WTC11 (cell line): ENCODE data around the gene COL27A1.

ENCODE experiments used
- MYBL2 ChIP-seq: sonication (generic); formaldehyde crosslinking; IDR thresholded peaks from 2 replicates; pipeline ENCODE4 v1.8.1; 2023; ENCODE audit warnings: mild to moderate bottlenecking, moderate library complexity, missing genetic modification reagents
- NFYB ChIP-seq: sonication (generic); formaldehyde crosslinking; conservative IDR thresholded peaks from 2 replicates; pipeline ENCODE4 v1.8.0; 2022; ENCODE audit warnings: low read depth, missing genetic modification reagents
- PRRX2 ChIP-seq: fragments of 250-450 bp; sonication (Bioruptor Pico); IDR thresholded peaks from 2 replicates; pipeline ENCODE4 v1.8.0; 2021; ENCODE audit warnings: mild to moderate bottlenecking
- SP1 ChIP-seq: sonication (generic); formaldehyde crosslinking; conservative IDR thresholded peaks from 2 replicates; pipeline ENCODE4 v1.8.1; 2022; ENCODE audit warnings: missing genetic modification reagents
- ZNF416 ChIP-seq: fragments of 250-450 bp; sonication (Bioruptor Pico); IDR thresholded peaks from 2 replicates; pipeline ENCODE4 v1.9.0; 2021; ENCODE audit warnings: mild to moderate bottlenecking, inconsistent platforms
- TF ChIP-seq, protein P1 (sequence below): fragments of 200-600 bp; IDR thresholded peaks from 2 replicates; pipeline ENCODE4 v1.8.0; 2022; ENCODE audit warnings: antibody characterized with exemption
- TF ChIP-seq, protein P2 (sequence below): sonication (generic); formaldehyde crosslinking; conservative IDR thresholded peaks from 2 replicates; pipeline ENCODE4 v1.8.1; 2022; ENCODE audit warnings: mild to moderate bottlenecking, missing genetic modification reagents
- TF ChIP-seq, protein P3 (sequence below): sonication (generic); formaldehyde crosslinking; IDR thresholded peaks from 2 replicates; pipeline ENCODE4 v1.8.0; 2023; ENCODE audit warnings: missing genetic modification reagents, mild to moderate bottlenecking, borderline replicate concordance
- TF ChIP-seq, protein P4 (sequence below): sonication (generic); formaldehyde crosslinking; IDR thresholded peaks from 2 replicates; pipeline ENCODE4 v1.8.1; 2022; ENCODE audit warnings: low read depth, missing genetic modification reagents, borderline replicate concordance
- TF ChIP-seq, protein P5 (sequence below): sonication (generic); formaldehyde crosslinking; conservative IDR thresholded peaks from 2 replicates; pipeline ENCODE4 v1.8.1; 2023; ENCODE audit warnings: mild to moderate bottlenecking, low read depth, missing genetic modification reagents, moderate library complexity
- TF ChIP-seq, protein P6 (sequence below): sonication (generic); formaldehyde crosslinking; IDR thresholded peaks from 2 replicates; pipeline ENCODE4 v1.8.0; 2022; ENCODE audit warnings: mild to moderate bottlenecking, missing genetic modification reagents
- TF ChIP-seq, protein P7 (sequence below): sonication (generic); formaldehyde crosslinking; IDR thresholded peaks from 2 replicates; pipeline ENCODE4 v1.8.1; 2022; ENCODE audit warnings: missing genetic modification reagents, borderline replicate concordance

DNA sequence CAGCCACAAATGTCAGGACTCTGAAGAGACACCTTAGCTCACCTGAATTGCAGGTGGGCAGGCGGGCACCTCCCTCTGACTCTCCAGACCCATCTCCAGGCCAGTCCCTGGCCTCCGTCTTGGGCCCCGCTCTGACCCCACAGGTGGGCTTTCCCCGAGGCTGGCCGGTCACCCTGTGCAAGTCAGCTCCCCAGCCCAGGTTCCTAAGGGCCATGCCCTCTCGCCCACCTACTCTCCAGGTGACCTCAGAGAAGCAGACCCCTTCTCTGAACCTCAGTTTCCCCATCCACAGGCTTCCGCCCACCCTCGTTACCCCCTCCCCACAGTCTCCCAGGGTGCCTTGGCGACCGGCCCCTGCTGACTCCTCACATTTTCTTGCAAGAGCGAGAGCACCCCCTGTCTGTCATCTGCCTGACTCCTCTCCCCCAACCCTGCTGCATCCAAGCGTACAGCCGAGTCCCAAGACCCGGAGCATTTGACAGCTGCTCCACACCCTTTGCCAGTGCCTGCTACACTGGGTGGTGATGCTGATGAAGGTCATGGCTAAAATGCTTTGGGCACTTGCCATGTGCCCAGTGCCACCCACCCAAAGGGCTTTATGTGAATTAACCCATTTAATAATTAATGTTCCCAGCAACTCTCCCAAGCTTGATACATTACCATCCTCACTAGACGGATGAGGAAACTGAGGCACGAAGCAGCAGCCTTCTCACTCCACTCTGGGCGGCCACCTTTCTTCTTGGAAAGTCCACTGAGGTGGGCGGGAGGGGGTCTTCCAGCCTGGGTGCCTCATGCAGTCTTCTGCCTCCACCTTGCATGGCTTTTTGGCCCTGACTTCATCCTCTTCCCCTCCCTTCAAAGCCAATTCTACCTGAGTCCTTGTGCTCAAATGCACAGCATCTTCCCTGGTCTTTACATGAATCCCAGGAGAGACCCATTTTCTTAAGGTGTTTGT lies 116.5 kb downstream of the COL27A1 start:
- TF ChIP-seq, protein P1, sequence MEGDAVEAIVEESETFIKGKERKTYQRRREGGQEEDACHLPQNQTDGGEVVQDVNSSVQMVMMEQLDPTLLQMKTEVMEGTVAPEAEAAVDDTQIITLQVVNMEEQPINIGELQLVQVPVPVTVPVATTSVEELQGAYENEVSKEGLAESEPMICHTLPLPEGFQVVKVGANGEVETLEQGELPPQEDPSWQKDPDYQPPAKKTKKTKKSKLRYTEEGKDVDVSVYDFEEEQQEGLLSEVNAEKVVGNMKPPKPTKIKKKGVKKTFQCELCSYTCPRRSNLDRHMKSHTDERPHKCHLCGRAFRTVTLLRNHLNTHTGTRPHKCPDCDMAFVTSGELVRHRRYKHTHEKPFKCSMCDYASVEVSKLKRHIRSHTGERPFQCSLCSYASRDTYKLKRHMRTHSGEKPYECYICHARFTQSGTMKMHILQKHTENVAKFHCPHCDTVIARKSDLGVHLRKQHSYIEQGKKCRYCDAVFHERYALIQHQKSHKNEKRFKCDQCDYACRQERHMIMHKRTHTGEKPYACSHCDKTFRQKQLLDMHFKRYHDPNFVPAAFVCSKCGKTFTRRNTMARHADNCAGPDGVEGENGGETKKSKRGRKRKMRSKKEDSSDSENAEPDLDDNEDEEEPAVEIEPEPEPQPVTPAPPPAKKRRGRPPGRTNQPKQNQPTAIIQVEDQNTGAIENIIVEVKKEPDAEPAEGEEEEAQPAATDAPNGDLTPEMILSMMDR, result no peak
- TF ChIP-seq ZNF416 (CRISPR knock-in tag), result no peak
- TF ChIP-seq NFYB, result no peak
- TF ChIP-seq, protein P2, sequence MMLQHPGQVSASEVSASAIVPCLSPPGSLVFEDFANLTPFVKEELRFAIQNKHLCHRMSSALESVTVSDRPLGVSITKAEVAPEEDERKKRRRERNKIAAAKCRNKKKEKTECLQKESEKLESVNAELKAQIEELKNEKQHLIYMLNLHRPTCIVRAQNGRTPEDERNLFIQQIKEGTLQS (CRISPR knock-in tag), result no peak
- TF ChIP-seq PRRX2, result no peak
- no peak for TF ChIP-seq SP1
- TF ChIP-seq, protein P3, sequence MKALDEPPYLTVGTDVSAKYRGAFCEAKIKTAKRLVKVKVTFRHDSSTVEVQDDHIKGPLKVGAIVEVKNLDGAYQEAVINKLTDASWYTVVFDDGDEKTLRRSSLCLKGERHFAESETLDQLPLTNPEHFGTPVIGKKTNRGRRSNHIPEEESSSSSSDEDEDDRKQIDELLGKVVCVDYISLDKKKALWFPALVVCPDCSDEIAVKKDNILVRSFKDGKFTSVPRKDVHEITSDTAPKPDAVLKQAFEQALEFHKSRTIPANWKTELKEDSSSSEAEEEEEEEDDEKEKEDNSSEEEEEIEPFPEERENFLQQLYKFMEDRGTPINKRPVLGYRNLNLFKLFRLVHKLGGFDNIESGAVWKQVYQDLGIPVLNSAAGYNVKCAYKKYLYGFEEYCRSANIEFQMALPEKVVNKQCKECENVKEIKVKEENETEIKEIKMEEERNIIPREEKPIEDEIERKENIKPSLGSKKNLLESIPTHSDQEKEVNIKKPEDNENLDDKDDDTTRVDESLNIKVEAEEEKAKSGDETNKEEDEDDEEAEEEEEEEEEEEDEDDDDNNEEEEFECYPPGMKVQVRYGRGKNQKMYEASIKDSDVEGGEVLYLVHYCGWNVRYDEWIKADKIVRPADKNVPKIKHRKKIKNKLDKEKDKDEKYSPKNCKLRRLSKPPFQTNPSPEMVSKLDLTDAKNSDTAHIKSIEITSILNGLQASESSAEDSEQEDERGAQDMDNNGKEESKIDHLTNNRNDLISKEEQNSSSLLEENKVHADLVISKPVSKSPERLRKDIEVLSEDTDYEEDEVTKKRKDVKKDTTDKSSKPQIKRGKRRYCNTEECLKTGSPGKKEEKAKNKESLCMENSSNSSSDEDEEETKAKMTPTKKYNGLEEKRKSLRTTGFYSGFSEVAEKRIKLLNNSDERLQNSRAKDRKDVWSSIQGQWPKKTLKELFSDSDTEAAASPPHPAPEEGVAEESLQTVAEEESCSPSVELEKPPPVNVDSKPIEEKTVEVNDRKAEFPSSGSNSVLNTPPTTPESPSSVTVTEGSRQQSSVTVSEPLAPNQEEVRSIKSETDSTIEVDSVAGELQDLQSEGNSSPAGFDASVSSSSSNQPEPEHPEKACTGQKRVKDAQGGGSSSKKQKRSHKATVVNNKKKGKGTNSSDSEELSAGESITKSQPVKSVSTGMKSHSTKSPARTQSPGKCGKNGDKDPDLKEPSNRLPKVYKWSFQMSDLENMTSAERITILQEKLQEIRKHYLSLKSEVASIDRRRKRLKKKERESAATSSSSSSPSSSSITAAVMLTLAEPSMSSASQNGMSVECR (CRISPR knock-in tag), result no peak
- TF ChIP-seq, protein P4, sequence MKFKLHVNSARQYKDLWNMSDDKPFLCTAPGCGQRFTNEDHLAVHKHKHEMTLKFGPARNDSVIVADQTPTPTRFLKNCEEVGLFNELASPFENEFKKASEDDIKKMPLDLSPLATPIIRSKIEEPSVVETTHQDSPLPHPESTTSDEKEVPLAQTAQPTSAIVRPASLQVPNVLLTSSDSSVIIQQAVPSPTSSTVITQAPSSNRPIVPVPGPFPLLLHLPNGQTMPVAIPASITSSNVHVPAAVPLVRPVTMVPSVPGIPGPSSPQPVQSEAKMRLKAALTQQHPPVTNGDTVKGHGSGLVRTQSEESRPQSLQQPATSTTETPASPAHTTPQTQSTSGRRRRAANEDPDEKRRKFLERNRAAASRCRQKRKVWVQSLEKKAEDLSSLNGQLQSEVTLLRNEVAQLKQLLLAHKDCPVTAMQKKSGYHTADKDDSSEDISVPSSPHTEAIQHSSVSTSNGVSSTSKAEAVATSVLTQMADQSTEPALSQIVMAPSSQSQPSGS (CRISPR knock-in tag), result no peak
- TF ChIP-seq, protein P5, sequence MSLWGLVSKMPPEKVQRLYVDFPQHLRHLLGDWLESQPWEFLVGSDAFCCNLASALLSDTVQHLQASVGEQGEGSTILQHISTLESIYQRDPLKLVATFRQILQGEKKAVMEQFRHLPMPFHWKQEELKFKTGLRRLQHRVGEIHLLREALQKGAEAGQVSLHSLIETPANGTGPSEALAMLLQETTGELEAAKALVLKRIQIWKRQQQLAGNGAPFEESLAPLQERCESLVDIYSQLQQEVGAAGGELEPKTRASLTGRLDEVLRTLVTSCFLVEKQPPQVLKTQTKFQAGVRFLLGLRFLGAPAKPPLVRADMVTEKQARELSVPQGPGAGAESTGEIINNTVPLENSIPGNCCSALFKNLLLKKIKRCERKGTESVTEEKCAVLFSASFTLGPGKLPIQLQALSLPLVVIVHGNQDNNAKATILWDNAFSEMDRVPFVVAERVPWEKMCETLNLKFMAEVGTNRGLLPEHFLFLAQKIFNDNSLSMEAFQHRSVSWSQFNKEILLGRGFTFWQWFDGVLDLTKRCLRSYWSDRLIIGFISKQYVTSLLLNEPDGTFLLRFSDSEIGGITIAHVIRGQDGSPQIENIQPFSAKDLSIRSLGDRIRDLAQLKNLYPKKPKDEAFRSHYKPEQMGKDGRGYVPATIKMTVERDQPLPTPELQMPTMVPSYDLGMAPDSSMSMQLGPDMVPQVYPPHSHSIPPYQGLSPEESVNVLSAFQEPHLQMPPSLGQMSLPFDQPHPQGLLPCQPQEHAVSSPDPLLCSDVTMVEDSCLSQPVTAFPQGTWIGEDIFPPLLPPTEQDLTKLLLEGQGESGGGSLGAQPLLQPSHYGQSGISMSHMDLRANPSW (CRISPR knock-in tag), result no peak
- TF ChIP-seq, protein P6, sequence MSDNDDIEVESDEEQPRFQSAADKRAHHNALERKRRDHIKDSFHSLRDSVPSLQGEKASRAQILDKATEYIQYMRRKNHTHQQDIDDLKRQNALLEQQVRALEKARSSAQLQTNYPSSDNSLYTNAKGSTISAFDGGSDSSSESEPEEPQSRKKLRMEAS (CRISPR knock-in tag), result no peak
- TF ChIP-seq MYBL2 (CRISPR knock-in tag), result no peak
- TF ChIP-seq, protein P7, sequence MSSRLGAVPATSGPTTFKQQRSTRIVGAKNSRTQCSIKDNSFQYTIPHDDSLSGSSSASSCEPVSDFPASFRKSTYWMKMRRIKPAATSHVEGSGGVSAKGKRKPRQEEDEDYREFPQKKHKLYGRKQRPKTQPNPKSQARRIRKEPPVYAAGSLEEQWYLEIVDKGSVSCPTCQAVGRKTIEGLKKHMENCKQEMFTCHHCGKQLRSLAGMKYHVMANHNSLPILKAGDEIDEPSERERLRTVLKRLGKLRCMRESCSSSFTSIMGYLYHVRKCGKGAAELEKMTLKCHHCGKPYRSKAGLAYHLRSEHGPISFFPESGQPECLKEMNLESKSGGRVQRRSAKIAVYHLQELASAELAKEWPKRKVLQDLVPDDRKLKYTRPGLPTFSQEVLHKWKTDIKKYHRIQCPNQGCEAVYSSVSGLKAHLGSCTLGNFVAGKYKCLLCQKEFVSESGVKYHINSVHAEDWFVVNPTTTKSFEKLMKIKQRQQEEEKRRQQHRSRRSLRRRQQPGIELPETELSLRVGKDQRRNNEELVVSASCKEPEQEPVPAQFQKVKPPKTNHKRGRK (CRISPR knock-in tag), result no peak
